NCI-H526 treated with DMSO at 0.1 percent for 48 hours (cell line): Measurements from ENCODE around the gene CD177.
"Not testable (repeated sequence)": the region's sequence is repeated elsewhere in the genome, so short reads cannot be mapped to it uniquely, and the experiment has no call there.

Experiments used
- DNase-seq: peaks from one replicate; lab custom pipeline; 2025; lab: John Stamatoyannopoulos, UW

CD177 gene

DNA sequence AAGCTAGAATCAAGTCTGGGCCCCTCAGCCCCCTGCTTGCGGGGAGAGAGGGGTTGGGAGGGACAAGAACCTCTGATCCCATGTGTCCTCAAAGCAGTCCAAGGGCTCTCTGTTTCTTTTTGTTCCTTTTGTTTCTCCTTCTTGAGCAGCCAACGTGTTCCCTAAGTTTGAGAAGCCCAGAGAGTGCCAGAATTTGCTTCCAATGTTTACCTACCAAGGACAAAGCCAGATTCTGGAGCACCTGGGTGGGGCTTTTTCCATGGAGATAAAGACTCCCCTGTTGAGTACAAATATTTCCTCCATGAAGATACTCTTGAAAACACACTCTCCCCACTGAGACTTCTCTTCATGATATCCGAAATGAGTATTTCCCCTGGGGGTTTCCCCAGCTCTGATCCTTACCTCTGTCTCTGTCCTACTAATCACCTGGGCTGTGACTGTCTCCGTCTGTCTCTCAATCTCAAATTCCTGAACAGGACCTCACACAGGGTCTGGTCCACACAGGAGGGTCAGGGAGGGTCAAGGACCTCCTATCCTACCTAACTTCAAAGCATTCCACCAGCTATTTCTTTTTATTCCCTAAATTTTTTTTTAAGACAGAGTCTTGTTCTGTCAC is 27.4 kb downstream of the CD177 start:
- no peak for DNase-seq

DNA sequence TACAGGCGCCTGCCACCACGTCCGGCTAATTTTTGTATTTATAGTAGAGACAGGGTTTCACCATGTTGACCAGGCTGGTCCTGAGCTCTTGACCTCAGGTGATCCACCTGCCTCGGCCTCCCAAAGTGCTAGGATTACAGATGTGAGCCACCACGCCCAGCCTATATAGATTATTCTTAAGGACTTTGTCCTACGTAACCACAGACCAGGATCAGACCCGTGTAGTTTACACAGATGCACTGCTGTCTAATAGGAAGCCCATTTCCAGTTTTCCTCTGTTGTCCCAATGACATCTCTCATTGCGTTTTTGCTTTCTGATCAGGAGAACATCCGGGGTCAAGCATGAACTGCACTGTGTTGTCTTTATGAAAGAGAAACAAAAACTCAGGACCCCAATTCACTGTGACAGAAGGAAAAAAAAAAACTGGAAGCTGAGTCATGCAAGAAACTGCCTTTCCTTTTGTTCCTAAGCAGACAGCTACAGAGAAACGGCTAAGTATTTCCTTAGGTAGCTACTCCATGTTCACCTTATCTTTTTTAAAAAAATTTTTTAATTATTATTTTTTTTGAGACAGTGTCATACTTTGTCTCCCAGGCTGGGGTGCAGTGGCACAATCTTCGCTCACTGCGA is 29.2 kb downstream of the CD177 start:
- not testable (repeated sequence) for DNase-seq

DNA sequence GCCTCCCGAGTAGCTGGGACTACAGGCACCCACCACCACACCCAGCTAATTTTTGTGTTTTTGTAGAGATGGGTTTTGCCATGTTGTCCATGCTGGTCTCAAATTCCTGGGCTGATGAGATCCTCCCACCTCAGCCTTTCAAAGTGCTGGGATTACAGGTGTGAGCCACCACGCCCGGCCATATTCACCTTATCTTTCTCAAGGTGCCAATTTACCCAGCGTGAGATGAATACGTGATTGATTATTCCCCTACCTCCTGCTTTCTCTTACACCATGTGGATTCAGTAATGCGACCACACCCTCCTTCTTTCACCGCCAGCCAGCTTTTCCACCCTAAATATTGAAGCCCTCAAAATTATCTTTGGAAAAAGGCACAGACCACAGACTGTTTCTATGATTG is 29.8 kb downstream of the CD177 start:
- DNase-seq, result not testable (repeated sequence)

DNA sequence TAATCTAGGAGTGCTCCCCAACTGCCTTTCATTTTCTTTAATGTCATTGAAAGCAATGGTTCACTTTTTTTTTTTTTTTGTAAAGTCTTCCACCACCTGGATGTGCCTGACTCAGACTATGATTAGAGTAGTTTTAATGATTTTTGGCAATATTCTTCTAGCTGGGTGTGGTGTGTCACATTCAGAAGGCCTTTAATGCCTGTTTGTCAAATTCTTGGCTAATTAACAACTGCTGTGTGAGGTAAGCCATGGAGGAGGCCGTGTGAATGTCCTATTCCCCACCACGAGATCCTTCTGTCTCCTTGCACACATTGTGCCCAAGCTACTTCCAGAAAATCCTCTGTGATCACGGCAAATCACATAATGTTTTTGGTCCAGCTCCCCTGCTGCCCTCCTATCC is 30.3 kb downstream of the CD177 start:
- DNase-seq, result not testable (repeated sequence)

DNA sequence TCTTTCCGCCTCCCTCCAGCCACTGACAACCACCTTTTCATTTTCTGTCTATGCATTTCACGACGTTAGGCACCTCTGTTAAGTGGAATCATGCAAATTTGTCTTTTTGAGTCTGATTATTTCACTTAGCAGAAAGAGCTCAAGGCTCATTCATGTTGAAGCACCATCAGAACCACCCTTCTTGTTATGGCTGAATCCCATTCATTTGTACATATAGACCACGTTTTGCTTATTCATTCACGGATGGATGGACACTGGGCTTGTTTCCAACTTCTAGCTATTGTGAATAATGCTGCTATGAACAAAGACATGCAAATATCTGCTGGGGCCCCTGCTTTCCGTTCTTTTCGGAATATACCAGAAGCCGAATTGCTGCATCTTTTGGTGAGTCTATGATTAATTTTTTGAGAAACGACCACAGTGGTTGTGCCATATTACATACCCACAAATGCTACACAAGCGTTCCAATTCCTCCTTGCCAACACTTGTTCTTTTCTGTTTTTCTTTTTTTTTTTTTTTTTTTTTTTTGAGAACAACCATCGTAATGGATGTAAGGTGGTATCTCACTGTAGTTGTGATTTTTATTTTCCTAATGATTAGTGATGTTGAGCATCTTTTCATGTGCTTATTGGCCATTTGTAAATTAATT is 37.5 kb downstream of the CD177 start:
- peak; percentile 99 for DNase-seq

DNA sequence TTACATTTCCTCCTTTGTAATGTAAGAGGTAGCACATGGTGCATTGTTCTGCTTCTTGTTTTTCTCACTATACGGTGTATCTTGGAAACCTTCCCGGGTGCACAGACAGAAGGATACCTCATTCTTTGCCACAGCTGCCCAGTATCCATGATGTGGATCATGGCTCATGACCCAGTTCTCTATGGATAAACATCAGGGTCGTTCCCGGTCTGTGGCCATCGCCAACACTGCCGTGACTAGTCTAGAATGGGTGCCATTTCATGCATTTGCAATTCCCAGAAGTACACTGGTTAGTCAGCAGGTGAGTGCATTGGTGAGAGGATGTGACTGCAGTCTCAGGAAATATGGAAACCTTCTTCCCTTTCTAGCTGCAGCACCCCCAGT is 38.1 kb downstream of the CD177 start:
- peak; percentile 47 for DNase-seq

DNA sequence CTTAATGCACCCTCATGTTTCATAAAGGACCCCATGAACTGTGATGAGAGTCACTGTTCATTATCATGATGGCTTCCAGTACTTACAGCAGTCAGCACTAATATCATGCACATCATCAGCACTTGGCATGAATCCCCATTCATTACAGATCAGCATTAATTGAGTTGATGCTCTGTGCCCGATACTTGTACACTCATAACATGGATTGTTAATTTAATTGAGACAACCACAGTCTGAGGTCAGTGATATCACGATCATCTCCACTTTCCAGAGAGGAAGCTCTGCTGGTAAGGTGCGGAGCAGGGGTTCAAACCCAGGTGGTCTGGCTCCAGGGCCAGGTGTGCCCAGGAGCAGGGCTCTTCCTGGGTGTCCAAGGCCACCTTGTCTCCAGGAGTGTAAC is 40.0 kb downstream of the CD177 start:
- DNase-seq, result not testable (repeated sequence)

DNA sequence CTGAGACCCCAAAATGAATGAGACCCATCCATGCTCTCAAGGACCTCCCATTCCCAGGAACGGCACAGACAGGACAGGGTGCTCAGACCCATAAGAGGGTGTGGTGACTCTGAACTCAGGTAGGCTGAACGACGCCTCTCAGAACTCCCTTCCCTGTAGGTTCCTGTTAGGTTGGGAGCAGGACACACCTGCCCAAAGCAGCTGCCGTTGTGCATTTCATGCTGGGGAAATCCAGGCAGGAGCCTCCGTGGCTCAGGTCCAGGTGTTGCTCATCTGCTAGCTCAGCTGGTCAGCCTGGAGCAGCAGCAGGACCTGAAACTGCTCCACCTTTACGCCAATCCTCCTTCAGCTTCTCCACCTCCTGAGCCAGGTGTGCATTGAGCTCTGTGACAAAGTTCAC is 42.1 kb downstream of the CD177 start:
- peak; percentile 17 for DNase-seq

DNA sequence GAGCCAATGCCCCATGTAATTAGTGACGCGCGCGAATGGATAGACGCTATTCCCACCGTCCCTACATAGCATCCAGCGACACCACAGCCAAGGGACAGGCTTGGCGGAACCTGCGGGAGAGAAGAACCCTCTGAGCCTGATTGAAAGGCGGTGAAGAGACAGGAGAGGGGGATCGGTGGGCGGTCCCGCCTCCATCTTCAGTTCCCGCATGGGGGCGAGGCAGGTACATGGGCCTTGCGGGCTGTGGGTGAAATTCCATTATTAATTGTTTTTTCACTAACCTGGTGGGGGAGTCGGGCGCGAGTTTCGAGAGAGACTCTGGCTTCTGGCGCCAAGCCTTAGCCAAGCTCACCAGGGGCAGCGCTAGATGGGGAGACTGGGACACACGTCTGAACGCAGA is 52.8 kb downstream of the CD177 start:
- no peak for DNase-seq

DNA sequence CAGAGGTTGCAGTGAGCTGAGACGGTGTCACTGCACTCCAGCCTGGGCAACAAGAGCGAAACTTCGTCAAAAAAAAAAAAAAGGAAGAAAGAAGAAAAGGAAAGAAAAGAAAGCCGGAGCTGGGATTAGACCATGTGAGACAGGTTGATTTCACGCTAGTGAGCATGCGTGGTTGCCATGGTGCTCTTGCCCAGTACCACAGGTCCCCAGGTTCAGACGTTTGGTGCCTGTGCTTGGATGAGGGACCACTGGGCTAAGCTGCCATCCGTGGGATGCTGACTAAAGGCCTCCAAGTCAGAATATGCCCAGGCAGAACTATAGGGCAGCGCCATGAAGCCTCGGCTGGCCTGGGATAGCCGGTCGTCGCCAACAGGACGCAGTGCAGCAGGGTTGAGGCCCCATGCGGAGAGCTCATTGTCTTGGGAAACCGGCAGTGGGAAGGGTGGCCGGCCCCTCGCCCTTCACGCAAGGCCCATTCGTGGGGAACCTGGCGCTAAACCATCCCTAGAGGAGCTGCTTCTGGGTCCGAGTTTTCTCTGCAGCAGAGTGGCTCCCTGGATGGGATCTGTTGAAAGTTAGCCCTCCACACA is 54.0 kb downstream of the CD177 start:
- no peak for DNase-seq

DNA sequence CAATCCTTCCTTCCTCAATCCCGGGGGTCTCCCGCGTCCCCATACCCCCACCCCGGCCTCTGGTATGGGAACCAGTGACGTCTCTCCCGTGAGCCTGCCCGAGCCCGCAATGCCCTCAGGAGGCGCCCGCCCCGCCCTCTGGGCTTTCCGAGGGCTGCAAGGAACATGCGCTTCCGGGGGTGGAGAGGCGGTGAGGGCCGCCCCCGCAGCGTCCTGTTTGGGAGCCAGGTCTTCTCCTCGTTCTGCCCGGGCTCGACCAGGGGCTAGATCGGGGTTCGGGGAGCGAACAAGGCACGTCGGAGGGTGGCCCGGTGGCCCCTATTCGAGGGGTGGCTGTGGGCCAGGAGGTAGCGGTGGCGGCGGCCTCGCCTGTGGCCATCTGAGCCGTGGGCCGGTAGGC is 54.6 kb downstream of the CD177 start:
- no peak for DNase-seq

DNA sequence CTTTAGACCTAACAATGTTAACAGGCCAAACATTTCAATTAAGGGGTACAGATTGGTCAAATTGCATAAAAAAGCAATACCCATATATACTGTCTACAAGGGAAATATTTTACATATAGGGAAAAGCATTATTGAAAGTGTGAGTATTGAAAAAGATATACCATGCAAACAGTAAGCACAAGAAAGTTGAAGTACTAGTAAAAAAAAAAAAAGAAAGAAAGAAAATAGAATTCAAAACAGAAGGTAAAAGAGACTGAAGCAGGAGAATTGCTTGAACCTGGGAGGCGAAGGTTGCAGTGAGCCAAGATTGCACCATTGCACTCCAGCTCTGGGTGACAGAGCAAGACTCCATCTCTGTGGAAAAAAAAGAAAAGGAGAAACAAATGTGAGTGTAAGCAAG is 55.9 kb downstream of the CD177 start:
- DNase-seq, result no peak

DNA sequence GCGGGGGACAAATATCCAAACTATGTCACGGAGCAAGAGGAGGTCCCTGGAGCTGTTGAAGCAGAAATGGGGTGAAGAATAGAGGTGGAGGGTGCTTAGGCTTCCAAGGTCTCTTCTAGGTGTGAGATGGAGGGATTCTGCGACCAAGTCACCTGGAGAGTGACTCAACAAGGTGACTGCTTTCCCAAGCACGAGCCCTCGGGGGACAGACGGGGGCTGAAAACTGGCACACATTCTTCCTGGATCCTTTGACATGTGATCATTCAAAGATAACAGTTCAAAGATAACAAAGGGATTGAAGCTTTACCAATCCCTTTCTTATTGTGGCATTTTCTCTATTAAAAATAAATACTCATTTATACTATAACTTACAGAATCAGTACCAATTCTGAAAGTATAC is 59.0 kb downstream of the CD177 start:
- no peak for DNase-seq
